GM21786 (cell line): Measurements from ENCODE around the gene ABCA10.
"Not testable (repeated sequence)": the region's sequence is repeated elsewhere in the genome, so short reads cannot be mapped to it uniquely, and the experiment has no call there.

Source experiments
- ATAC-seq: cut with Tn5 transposase; IDR thresholded peaks from one replicate; pipeline ENCODE4 v1.9.1; 2021; ENCODE audit not compliant: unreplicated experiment

Gene ABCA10

DNA sequence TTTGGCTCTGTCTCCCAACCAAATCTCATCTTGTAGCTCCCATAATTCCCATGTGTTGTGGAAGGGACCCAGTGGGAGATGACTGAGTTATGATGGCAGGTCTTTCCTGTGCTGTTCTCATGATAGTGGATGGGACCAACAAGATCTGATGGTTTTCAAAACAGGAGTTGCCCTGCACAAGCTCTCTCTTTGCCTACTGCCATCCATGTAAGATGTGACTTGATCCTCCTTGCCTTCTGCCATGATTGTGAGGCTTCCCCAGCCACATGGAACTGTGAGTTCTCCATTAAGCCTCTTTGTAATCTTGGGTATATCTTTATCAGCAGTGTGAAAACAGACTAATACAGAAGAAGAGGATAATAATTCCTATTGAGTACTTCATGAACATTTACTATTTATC lies 60.0 kb downstream of the ABCA10 start:
- ATAC-seq, result not testable (repeated sequence)

GRCh38 chr17:69166957-69167356 lies 61.7 kb downstream of the ABCA10 start:
- no peak for ATAC-seq

DNA sequence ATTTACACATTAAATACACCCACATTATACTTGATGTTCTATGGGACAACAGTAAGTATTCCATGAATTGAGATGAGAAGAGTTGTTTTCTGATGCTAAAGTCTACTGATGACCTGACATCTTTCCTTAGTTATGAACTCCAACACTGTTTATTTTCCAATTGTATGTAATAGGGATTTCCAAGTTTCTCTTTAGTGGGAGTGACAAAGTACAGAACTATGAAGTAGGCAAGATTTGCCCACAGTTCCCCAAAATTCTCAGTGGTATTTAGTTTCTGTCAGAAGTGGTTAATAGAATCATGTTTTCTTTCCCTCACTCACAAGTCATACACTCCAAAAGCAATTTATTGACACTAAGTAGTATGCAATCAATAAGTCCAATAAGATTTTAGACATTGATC lies 64.4 kb downstream of the ABCA10 start:
- no peak for ATAC-seq

DNA sequence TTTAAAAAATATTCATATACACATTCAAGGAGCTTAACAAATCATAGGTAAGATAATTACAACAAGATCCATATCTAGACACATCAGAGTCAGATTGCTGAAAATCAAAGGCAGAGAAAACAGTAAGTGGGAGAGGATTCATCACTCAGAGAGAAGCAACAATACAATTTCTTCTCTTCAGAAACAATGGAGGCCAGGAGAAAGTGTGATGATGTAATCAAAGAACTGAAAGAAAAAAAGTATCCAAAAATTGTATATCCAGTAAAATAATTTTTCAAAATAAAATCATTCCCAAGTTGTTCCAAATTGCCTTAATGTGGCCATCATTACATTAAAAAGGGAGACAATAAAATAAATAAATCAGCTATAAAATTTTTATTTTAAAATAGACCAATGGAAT lies 69.2 kb downstream of the ABCA10 start:
- no peak for ATAC-seq

DNA sequence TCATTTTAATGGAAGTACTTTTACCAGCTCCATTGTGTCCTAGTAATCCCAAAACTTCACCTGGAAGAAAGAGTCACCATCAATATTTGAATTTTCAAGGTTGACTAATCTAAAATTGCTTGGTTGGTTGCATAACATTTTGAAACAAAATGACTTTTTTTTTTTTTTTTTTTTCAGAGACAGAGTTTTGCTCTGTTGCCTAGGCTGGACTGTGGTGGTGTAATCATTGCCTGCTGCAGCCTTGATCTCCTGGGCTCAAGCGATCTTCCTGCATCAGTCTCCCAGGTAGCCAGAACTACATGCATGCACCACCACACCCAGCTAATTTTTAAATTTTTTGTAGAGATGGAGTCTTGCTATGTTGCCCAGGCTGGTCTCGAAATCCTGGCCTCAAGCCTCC lies 74.4 kb downstream of the ABCA10 start:
- no peak for ATAC-seq

DNA sequence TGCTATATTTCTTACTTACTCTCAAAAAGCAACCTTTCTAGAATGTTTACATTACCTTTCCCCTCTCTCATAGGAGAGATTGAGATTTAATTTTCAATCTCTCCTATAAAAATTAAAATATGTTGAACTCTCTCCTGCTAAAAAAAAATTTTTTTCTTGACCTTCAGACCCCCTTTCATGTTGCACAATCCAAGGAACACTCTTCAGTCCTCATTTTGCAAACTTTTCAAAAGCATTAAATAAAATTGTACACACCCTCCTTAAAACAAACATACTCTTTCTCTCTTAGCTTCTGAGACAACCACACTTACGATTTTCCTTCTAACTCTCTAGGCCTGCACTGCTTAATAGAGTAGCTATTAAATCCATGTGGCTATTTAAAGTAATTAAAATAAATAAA lies 78.3 kb downstream of the ABCA10 start:
- ATAC-seq, result no peak

GRCh38 chr17:69147460-69147859 lies 81.2 kb downstream of the ABCA10 start:
- no peak for ATAC-seq

- no peak for ATAC-seq
These were observed 84.0 kb downstream of the ABCA10 start for GRCh38 chr17:69144331-69145255.

- no peak for ATAC-seq
These were observed 84.9 kb downstream of the ABCA10 start for GRCh38 chr17:69143683-69144231.

DNA sequence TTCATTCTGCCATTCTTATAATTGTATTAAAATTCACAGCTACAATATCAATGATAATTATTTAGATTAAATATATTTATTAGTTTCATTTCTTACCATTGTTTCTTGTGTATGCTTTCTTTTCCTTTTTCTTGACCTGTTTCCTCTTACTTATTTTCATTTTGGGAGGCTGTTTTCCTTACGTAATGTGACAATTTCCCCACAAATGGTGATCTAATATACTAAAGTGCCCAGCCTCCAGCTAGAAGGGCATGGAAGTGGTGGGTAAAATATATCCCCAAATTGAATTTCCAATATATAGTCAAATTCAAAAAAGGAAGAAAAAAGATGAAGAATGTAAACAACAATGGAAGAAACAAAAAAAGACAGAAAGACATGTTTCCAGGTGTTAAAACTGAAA lies 85.5 kb downstream of the ABCA10 start:
- no peak for ATAC-seq

DNA sequence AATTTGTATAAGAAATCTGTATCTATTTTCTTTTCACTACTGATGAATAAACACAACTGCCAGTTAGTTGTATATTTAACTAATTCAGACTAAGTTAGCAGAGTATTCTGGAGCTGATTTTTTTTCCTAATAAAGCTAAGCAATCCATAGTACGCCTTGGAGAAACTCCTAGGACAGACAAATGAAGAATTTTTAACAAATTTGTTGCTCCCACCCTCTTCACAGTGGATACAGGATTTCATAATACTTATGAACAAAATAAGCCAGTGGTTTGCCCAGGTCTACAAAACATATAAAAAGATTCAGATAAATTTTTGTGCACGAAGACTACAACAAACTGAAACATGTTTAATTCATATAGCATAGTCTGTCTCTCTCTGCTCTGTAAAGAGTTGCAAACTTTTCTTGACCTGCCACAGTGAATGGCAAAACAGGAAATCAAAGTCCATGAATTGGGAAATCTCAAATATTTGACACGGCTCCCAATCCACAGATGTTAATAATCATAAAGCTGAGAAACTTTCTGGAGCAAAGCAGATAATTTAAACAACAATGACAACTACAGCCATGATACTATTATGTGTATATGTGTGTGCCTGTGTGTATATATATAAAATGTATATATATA lies 86.3 kb downstream of the ABCA10 start:
- no peak for ATAC-seq

- no peak for ATAC-seq
These were observed 87.0 kb downstream of the ABCA10 start, which contains the start of gene ABCA6 for GRCh38 chr17:69141431-69142174. TSS of gene ABCA6 (minus strand) at chr17:69141895. CDS start at chr17:69140703, 1,192 bp downstream.

- ATAC-seq, result no peak
These were observed 94.5 kb downstream of the ABCA10 start for GRCh38 chr17:69134112-69134511.

DNA sequence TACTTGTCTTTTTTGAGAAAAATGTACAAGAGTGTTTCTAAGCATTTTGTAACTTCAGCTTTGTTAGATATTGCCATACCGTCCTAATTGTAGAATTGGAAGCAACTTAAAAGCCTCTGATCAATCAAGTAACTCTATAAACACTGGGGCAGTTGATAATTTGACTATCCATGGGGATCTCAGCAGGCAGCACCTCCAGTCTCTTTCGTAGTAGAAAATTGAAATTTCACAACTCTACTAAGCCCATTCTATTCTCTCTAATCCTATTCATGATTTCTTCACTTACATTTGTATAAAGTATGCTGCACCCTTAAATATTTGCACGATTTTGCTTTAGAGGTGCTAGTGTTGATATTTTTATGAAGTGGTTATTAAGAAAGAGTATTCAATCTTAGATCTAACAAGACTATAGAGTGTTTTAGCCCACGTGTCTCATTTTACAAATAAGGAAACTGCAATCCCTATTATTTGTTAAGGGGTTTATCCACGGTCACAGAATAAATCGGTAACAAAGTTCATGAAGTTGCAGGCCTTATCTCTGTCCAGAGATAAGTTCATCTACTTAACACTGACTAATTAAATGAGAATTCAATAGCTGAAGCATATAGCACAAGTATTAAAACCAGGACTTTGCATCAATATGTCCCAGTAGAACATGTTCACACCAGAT lies 97.9 kb downstream of the ABCA10 start:
- ATAC-seq, result no peak

GRCh38 chr17:69123626-69124025 lies 105.0 kb downstream of the ABCA10 start:
- no peak for ATAC-seq

GRCh38 chr17:69122065-69122464 lies 106.6 kb downstream of the ABCA10 start:
- ATAC-seq, result no peak

GRCh38 chr17:69117855-69118784 lies 110.5 kb downstream of the ABCA10 start:
- ATAC-seq, result peak; percentile 47

GRCh38 chr17:69111794-69112193 lies 116.8 kb downstream of the ABCA10 start:
- ATAC-seq, result no peak

GRCh38 chr17:69105907-69106730 lies 122.5 kb downstream of the ABCA10 start:
- ATAC-seq, result no peak
